ENCODE results near the gene CYP21A2.
"Not testable (repeated sequence)": the region's sequence is repeated elsewhere in the genome, so short reads cannot be mapped to it uniquely, and the experiment has no call there.

The CYP21A2 gene

DNA sequence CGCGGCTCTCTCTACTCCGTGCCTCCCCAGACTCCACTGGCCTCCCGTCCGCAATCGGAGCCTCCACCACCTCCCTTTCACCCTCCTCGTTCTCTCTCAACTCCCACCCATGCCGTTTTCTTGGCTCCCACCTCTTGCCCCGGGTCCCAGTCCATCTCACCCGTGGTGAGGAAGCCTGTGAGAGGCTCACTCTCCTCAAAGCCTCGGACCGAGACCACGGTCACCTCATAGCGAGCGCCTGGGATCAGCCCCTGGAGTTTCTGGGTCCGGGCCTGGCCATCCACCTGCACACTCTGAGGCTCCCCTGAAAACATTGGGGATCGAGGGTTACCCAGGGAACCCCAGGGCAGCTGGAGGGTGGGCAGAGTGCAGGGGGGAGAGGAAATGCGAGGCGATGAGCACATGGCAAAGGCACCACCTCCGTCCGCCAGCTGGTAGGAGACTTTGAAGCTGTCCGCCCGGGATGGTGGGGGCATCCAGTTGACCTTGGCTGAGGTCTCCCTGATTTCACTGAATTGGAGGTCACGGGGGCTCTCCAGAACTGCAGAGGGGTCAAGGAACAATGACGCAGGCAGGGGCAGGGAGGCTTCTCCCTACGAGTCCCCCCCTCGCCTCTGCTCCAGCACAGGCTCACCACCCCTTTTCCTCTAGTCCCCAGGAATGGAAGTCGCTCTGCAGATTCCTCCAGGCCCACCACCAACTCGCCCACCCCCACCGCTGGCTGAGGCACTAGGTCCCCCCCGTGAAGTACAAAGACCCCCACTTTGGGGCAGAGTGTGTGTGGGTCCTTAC lies 5.6 kb downstream of the CYP21A2 start:
- H3K27me3 Mint-ChIP-seq; H3K4me1 Mint-ChIP-seq (ENCODE audit: low read depth); H3K27ac Mint-ChIP-seq; H3K36me3 Mint-ChIP-seq; H3K9me3 Mint-ChIP-seq (ENCODE audit: low read depth); H3K4me3 Mint-ChIP-seq: not testable (repeated sequence)

DNA sequence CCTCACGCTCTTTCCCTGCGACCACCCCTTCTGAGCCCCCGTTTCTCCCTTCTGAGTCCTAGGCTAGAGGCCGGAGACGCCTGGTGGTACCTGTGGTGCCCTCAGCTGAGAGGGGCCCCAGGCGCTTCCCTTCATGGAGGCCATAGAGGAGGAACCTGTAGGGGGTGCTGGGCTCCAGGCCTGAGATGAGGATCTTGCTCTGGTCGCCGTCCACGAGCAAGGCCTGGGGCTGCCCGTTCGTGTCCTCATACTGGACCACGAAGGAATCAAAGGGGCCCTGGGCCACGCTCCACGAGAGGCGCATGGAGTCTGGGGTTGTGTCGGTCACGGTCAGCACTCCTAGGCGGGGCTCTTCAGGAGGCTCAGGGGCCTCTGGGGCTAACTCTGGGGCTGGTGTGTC lies 6.7 kb downstream of the CYP21A2 start:
- H3K4me3 Mint-ChIP-seq; H3K36me3 Mint-ChIP-seq; H3K27ac Mint-ChIP-seq; H3K4me1 Mint-ChIP-seq (ENCODE audit: low read depth); H3K9me3 Mint-ChIP-seq (ENCODE audit: low read depth); H3K27me3 Mint-ChIP-seq: not testable (repeated sequence)

DNA sequence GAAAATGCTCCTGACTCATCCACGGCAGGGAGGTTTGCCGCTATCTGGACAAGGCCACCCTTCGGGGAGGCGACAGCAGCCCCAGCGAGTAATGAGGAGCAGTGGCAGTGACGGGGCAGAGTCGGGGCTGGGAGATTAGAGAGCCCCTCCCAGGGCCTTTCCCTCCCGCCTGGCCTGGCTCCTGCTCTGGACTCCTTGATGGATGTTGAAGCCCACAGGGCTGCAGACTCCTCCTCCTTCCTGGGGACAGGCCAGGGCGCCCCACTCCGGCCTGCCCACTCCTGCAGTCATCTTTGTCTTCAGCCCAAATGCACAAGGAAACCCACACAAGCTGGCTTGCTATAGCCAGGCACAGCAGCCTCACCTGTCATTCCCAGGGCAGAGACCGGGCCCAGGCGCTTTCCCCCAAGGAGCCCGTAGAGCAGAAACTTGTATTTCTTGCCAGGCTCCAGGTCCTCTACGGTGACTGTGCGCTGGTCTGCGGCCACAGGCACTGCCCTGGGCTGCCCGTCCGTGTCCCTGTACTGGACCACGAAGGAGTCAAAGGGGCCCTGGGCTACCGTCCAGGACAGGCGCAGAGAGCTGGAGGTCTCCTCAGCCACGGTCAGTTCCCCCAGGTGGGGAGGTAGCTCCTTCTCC lies 7.7 kb downstream of the CYP21A2 start:
- no peak overlapping the region for H3K27ac Mint-ChIP-seq
- H3K27me3 Mint-ChIP-seq: no peaks in the 10 kb centered on the region

DNA sequence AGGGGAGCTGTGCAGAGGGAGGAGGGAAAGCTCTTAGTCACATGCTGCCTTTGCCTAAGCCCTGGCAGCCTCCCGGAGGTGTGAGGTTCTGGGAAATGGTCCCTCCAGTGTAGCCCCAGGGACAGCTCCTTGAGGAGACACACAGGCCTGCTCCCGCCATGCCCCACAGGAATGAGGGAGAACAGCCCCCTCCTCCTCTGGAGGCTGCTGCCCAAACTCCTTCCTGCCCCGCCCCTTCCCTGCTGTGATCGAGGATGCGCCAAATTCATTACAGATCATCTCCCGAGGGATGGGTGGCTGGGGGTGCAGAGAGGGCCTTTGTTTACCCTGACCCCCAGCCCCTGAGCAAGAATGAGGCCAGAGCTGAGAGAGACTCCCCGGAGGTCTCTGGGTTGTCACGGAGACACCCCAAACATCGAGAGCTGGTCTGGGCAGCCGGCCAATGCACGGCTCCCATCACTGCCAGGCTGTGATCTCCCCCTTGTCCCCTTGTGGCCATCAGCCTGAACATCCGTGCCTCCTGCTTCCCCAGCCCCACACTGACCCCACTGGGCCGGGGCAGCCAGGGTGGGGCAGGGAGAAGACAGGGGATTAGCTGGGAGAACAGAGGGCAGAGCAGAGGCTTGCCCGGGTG lies 8.4 kb downstream of the CYP21A2 start:
- H3K4me3 Mint-ChIP-seq: no peak overlapping the region
- H3K36me3 Mint-ChIP-seq: no peaks in the 10 kb centered on the region
- peaks cover 2% of the 10 kb centered on the region for H3K4me1 Mint-ChIP-seq (ENCODE audit: low read depth)
- H3K27me3 Mint-ChIP-seq: no peaks in the 10 kb centered on the region
- no peaks in the 10 kb centered on the region for H3K9me3 Mint-ChIP-seq (ENCODE audit: low read depth)
- H3K27ac Mint-ChIP-seq: no peak overlapping the region

More for the DNA sequence above, 7.7 kb downstream of the CYP21A2 start:
- no peak overlapping the region for H3K4me3 Mint-ChIP-seq
- peaks cover 2% of the 10 kb centered on the region for H3K4me1 Mint-ChIP-seq (ENCODE audit: low read depth)
- H3K36me3 Mint-ChIP-seq: no peaks in the 10 kb centered on the region
- no peaks in the 10 kb centered on the region for H3K9me3 Mint-ChIP-seq (ENCODE audit: low read depth)

DNA sequence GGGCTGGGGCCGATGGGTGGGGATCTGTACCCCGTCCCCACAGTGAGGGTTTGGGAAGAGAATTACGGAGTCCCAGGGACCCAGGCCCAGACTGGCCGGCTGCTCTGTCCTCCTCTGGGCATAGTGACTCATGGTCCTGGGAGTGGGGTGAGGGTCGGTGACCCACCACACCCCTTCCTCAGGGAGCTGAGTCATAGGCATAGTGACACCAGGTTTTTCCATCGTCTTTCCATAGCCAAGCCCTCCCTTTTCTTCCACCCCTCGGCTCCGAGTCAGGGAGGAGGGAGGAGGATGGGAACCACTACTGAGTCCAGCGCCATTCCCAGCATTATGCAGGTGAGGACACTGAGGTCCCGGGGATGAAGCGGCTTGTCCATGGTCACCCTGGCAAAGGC lies 8.9 kb downstream of the CYP21A2 start:
- Mint-ChIP-seq H3K4me1 (ENCODE audit: low read depth) (peaks cover 2% of the 10 kb centered on the region), H3K27me3 (no peaks in the 10 kb centered on the region), H3K27ac (no peak overlapping the region), H3K9me3 (ENCODE audit: low read depth) (no peaks in the 10 kb centered on the region), H3K4me3 (no peak overlapping the region), H3K36me3 (no peaks in the 10 kb centered on the region)

DNA sequence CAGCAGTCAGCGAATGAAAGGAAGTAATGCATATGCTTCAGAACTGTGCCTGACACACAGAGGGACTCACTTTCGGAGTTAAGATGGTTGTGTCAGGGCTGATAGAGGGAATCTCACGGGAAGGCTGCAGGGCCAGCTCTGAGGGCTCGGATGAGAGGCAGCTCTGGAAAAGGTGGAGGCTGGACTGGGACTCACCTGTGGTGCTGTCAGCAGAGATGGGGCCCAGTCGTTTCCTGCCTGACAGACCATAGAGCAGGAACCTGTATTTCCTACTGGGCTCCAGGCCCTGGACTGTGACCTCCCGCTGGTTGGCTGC lies 9.3 kb downstream of the CYP21A2 start:
- no peaks in the 10 kb centered on the region for H3K27me3 Mint-ChIP-seq
- H3K9me3 Mint-ChIP-seq (ENCODE audit: low read depth): no peaks in the 10 kb centered on the region
- H3K4me1 Mint-ChIP-seq (ENCODE audit: low read depth): peaks cover 2% of the 10 kb centered on the region
- no peaks in the 10 kb centered on the region for H3K36me3 Mint-ChIP-seq
- H3K27ac Mint-ChIP-seq: no peak overlapping the region
- H3K4me3 Mint-ChIP-seq: no peak overlapping the region

- Mint-ChIP-seq H3K4me3 (no peak overlapping the region), H3K27ac (no peak overlapping the region), H3K27me3 (no peaks in the 10 kb centered on the region), H3K4me1 (ENCODE audit: low read depth) (peaks cover 2% of the 10 kb centered on the region), H3K36me3 (no peaks in the 10 kb centered on the region), H3K9me3 (ENCODE audit: low read depth) (no peaks in the 10 kb centered on the region)
These were observed 9.9 kb downstream of the CYP21A2 start for GRCh38 chr6:32047855-32048766.

- H3K27ac Mint-ChIP-seq; H3K36me3 Mint-ChIP-seq; H3K4me3 Mint-ChIP-seq; H3K4me1 Mint-ChIP-seq (ENCODE audit: low read depth); H3K9me3 Mint-ChIP-seq (ENCODE audit: low read depth); H3K27me3 Mint-ChIP-seq: not testable (repeated sequence)
These were observed 10.9 kb downstream of the CYP21A2 start for GRCh38 chr6:32049149-32049548.

- not testable (repeated sequence) for H3K9me3 Mint-ChIP-seq (ENCODE audit: low read depth); H3K4me1 Mint-ChIP-seq (ENCODE audit: low read depth); H3K36me3 Mint-ChIP-seq; H3K4me3 Mint-ChIP-seq; H3K27ac Mint-ChIP-seq; H3K27me3 Mint-ChIP-seq
These were observed 11.5 kb downstream of the CYP21A2 start for GRCh38 chr6:32049736-32050135.

DNA sequence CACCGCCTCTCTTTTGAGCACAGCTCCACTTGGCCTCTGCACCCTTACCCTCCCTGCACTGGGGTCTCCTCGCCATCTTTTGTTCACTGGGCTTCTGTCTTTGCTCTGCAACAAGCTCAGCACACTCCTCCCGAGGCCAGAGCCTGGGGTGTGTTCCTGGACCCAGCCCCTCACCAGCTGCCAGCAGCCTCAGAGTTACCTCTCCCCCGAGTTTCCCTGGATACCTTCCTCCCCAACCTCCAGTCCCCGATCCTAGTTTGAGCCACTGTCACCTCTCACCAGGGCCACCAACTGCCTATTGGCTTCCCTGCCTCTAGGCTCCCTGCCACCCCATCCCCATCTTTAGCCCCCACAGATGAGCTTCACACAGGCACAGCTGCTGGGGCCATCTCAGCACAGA lies 12.3 kb downstream of the CYP21A2 start:
- no peaks in the 10 kb centered on the region for H3K27me3 Mint-ChIP-seq
- H3K4me1 Mint-ChIP-seq (ENCODE audit: low read depth): peaks cover 2% of the 10 kb centered on the region

GRCh38 chr6:32052626-32053025 lies 14.4 kb downstream of the CYP21A2 start:
- H3K27me3 Mint-ChIP-seq; H3K4me3 Mint-ChIP-seq; H3K9me3 Mint-ChIP-seq (ENCODE audit: low read depth); H3K27ac Mint-ChIP-seq; H3K36me3 Mint-ChIP-seq; H3K4me1 Mint-ChIP-seq (ENCODE audit: low read depth): not testable (repeated sequence)

More for the DNA sequence above, 12.3 kb downstream of the CYP21A2 start:
- Mint-ChIP-seq H3K27ac (no peak overlapping the region), H3K36me3 (no peaks in the 10 kb centered on the region), H3K9me3 (ENCODE audit: low read depth) (no peaks in the 10 kb centered on the region), H3K4me3 (no peak overlapping the region)

- H3K27me3 Mint-ChIP-seq; H3K9me3 Mint-ChIP-seq (ENCODE audit: low read depth); H3K27ac Mint-ChIP-seq; H3K4me3 Mint-ChIP-seq; H3K36me3 Mint-ChIP-seq; H3K4me1 Mint-ChIP-seq (ENCODE audit: low read depth): not testable (repeated sequence)
These were observed 15.1 kb downstream of the CYP21A2 start for GRCh38 chr6:32053314-32053713.

DNA sequence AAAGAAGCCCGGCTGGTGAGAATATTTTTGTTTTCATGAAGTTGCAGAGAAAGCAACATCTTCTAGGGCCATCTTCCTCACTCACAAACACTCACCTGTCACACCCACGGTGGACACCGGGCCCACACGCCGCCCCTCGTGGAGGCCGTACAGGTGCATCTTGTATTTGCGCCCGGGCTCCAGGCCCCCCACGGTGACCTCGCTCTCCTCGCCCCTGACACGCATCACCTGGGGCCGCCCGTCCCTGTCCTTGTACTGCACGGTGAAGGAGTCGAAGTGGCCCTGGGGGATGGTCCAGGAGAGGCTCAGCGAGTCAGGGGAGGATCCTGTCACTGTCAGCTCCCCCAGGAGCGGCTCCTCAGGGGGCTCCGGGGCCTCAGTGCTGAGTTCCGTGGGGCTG lies 17.5 kb downstream of the CYP21A2 start:
- H3K27ac Mint-ChIP-seq; H3K9me3 Mint-ChIP-seq (ENCODE audit: low read depth); H3K27me3 Mint-ChIP-seq; H3K4me3 Mint-ChIP-seq; H3K36me3 Mint-ChIP-seq; H3K4me1 Mint-ChIP-seq (ENCODE audit: low read depth): not testable (repeated sequence)

DNA sequence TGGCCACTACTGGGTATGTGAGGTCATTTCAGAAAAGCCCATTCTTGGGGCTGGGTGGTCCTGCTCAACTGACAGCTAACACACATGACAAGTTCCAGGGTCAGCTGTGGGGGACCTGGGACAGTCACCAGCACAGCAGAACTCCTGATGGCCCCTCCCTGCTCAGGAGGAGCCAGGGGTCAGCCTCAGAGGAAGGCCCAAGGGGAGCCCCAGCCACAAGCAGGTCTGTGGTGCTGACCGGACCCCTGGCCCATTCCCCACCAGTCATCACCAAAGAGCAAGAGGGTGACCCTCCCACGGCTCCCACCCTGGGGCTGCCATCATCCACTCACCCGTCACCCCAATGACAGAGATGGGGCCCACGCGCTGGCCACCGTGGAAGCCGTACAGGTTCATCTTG lies 18.0 kb downstream of the CYP21A2 start:
- H3K4me1 Mint-ChIP-seq (ENCODE audit: low read depth): no peaks in the 10 kb centered on the region
- H3K36me3 Mint-ChIP-seq: peaks cover 6% of the 10 kb centered on the region
- no peak overlapping the region for H3K27ac Mint-ChIP-seq
- no peaks in the 10 kb centered on the region for H3K27me3 Mint-ChIP-seq
- no peak overlapping the region for H3K4me3 Mint-ChIP-seq
- H3K9me3 Mint-ChIP-seq (ENCODE audit: low read depth): no peaks in the 10 kb centered on the region

DNA sequence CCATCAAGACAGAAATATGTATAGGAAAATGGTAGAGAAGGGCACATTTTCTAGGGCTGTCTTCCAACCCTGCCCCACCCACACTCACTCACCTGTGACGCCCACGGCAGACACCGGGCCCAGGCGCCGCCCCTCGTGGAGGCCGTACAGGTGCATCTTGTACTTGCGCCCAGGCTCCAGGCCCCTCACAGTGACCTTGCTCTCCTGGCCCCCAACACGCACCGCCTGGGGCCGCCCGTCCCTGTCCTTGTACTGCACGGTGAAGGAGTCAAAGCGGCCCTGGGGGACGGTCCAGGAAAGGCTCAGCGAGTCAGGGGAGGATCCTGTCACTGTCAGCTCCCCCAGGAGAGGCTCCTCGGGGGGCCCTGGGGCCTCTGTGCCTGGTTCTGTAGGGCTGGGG lies 19.8 kb downstream of the CYP21A2 start:
- H3K36me3 Mint-ChIP-seq: peaks cover 6% of the 10 kb centered on the region
- H3K9me3 Mint-ChIP-seq (ENCODE audit: low read depth): no peaks in the 10 kb centered on the region
- no peaks in the 10 kb centered on the region for H3K4me1 Mint-ChIP-seq (ENCODE audit: low read depth)
- H3K4me3 Mint-ChIP-seq: no peak overlapping the region
- no peak overlapping the region for H3K27ac Mint-ChIP-seq
- no peaks in the 10 kb centered on the region for H3K27me3 Mint-ChIP-seq
